Activated CD4-positive, alpha-beta T cell treated with anti-CD3 and anti-CD28 coated beads for 1 hour (primary cell): Measurements from ENCODE around the gene ST6GAL1.
"Not testable (repeated sequence)": the region's sequence is repeated elsewhere in the genome, so short reads cannot be mapped to it uniquely, and the experiment has no call there.

ENCODE experiments used
- DNase-seq: peaks from one replicate; pipeline ENCODE4 v3.0.0-alpha.2; 2020

ST6GAL1 gene

GRCh38 chr3:186973702-186974101 lies 43.4 kb downstream of the ST6GAL1 start:
- no peak for DNase-seq

DNA sequence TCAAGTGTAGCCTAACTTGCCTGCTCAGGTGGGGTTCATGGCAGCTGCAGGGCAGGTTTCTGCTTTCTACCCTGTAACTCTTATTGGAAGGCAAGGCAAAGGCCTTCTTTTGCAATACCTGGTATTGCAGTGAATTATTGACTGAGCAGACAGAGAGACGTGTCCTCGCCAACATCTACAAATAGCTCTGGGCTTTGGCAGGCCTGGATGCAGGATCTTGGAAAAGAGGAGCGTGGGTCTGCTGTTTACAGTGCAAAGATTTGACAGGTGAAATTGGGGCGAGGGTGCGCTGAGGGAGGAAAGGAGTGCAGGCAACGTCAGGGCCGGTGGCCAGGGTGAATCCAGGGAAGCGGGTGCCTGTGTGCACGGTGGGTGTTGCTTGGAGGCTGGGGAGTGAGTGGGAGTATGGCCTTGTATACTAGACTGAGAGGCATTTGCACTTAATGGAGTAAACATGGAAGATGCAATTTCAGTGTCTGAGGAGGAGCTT lies 44.5 kb downstream of the ST6GAL1 start:
- DNase-seq: no peak

DNA sequence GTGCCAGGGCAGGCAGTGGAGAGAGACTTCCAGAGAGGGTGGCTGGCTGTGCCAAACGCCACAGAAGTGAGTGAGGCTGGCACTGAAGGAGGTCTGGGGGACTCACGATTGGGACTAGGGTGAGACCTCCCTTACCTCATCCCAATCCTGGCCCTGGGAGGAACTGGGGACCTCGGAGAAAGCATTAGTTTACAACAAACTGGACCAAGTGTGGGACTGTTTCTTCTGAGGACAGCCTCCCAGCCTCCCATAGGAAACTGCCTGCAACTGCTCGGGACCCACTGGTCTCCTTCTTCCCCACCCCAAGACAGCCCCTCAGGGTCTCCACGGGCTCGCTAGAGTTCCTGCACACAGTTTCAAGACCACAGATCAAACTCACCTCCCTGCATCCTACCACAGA lies 45.4 kb downstream of the ST6GAL1 start:
- DNase-seq: no peak

- no peak for DNase-seq
These were observed 46.8 kb downstream of the ST6GAL1 start for GRCh38 chr3:186976837-186977750.

- no peak for DNase-seq
These were observed 48.4 kb downstream of the ST6GAL1 start for GRCh38 chr3:186978712-186979111.

DNA sequence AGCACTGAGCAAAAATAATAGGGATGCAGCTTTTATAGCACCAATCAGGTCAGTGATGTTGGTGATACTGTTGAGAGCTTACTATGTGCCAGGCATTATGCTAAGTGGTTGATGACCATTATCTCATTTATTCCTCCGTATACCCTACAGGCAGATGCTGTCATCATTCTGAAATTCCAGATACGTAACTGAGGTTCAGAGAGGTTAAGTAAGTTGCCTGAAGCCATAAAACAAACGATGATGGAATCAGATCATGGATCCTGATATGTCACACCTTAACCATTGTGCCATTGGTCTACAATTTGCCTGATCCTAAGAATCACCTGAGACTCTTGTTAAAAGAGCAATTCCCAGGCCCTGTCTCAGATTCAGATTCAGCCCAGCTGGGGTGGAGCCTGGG lies 49.5 kb downstream of the ST6GAL1 start:
- no peak for DNase-seq

DNA sequence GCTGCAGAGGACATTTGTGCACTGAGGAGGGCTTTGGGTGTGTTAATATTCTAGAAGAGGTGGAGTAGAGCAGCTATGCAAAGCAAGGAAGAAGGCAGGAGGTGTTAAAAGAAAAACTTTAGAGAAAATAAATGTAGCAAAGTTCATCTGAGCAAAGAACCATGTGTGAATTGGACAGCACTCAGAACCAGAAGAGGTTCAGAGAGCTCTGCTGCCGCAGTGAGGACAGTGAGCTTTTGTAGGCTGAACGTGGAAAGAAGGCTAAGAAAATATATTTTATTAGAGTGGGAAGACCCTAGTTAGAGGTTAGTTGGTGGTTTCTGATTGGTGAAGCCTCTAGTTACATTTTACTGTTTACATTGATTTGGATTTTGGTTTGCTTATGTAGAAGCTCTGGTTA lies 50.7 kb downstream of the ST6GAL1 start:
- DNase-seq: no peak

DNA sequence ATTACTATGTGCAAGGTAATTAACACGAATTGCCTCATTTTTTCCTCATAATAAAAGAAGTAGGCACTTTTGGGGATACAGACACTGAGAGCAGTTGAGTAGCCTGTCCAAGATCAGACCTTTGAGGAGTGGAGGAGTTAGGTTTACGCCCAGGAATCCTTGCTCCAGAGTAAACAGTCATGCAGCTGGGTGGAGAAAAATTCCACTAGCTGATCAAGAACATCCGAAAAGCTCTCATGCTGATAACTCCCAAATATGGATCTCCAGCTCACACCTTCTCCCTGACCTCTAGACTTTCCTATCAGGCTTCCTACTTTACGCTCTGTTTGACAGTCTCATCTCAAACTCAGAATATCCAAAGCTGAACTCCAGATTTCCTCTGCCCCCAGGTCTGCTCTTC lies 53.3 kb downstream of the ST6GAL1 start:
- no peak for DNase-seq

GRCh38 chr3:186984064-186984463 lies 53.7 kb downstream of the ST6GAL1 start:
- no peak for DNase-seq

- no peak for DNase-seq
These were observed 55.5 kb downstream of the ST6GAL1 start for GRCh38 chr3:186985661-186986364.

DNA sequence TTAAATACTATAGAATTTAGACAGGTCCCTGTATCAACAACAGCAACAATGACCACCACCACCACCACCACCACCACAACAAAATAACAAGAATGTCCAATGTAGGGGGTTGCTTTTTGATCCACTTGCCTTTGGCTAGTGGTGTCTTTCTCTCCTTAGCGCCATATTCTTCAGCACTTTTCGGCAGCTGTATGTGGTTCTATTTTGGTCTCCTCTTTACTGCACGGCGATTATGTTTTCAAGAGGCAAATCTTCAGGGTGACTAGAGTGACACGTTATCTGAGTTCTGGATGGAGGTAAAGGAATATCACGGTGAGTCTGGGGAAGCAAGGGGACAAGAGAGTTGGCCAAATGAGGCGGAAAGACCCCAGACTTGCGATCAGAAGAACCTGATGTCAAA lies 56.1 kb downstream of the ST6GAL1 start:
- no peak for DNase-seq

GRCh38 chr3:186986816-186987215 lies 56.5 kb downstream of the ST6GAL1 start:
- no peak for DNase-seq

DNA sequence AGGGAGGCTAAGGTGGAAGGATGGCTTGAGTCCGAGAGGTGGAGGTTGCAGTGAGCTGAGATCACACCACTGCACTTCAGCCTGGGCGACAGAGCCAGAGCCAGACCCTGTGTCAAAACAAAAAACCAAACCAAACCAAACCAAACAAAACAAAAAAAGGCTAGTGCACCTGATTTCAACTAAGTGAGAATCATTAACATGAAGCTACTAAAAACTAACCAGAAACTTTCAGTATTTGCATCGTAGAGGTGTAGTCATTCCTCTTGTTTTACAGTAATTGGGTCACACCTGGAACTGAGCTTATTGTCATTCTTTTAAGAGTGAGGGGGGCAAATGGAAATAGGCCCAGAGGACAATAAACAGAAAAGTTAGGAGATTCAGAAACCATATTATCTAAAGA lies 58.5 kb downstream of the ST6GAL1 start:
- DNase-seq: no peak

GRCh38 chr3:186989429-186989828 lies 59.1 kb downstream of the ST6GAL1 start:
- no peak for DNase-seq

GRCh38 chr3:186990277-186990676 lies 60.0 kb downstream of the ST6GAL1 start:
- DNase-seq: no peak

DNA sequence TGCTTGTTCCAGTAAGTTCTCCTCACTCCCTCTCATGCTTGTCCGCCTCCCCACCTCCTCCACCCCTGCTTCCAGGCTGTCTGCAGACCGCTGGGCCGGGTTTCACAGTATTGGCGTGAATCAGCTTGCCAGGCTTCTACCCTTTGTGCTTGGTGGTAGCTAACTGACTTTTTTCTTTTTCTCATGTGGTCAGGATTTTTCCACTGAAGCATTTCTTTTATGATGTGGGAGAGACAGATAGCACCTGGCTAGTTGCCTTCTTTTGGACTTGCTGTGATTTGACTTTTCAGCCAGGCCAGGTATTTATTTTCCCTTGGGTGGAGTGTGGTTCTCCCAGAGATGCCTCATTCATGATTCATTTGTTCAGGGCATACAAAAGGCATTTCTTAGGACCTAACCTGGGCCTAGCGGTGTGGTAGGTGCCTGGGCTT lies 60.6 kb downstream of the ST6GAL1 start:
- no peak for DNase-seq

GRCh38 chr3:186991470-186991869 lies 61.1 kb downstream of the ST6GAL1 start:
- DNase-seq: no peak

- DNase-seq: not testable (repeated sequence)
These were observed 61.8 kb downstream of the ST6GAL1 start for GRCh38 chr3:186992096-186992495.

DNA sequence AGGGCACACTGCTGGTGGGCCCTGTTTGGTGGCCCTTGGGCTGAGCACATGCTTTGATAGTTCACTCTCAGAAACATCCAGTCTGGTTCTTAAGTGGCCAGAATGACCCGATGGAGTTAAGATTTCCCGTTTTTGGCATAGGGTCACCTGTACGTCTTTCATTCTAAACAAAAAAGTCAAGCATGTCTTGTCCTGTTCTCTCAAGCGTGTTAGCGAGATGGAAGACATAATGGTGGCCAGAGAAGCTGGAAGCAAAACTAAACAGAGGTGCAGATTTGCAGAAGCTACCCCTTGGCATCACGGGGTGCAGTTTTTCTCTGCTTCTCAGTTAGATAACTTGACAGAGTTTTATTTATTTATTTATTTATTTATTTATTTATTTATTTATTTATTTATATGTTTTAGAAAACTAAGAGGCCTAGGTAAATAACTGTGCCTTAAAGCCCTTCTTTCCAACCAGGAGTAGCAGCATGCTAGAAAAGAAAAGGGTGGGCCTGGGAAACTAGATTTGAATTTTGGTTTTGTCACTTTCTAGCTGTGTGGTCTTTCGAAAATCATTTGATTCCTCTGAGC lies 63.0 kb downstream of the ST6GAL1 start:
- no peak for DNase-seq

GRCh38 chr3:186994000-186994955 lies 64.0 kb downstream of the ST6GAL1 start:
- no peak for DNase-seq

DNA sequence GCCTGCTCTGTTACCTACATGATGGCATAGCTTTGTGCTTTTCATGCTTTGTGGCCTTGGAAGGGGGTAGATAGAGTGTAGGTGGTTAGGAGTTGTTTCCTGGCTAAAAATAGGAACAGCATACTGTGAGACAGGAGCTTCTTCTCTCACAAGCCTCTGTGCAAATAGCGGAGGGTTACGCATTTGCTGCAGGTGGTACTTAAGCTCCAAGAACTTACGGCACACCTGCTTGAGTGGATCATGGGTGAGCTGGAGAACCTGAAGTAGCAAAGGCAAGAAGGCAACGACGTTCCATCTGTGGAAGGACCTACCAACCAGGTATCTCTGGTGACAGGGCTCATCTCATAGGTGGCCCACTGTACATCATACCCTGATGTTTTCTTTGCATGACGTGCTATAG lies 66.0 kb downstream of the ST6GAL1 start:
- DNase-seq: no peak

GRCh38 chr3:186997061-186997460 lies 66.7 kb downstream of the ST6GAL1 start:
- DNase-seq: no peak
